Activated CD4-positive, alpha-beta T cell treated with anti-CD3 and anti-CD28 coated beads, Interleukin-2, amount 10 ng/mL, durations not matched to agents 24 days and 14 days (primary cell): ENCODE data around the gene CCNB1. TPM values are rescaled to one million over a fixed set of nuclear protein-coding genes. Genes with fewer than 3 reads are reported as not detected.

Experiments used
- total RNA-seq: library from RNA; stranded (reverse); gene quantifications from 2 replicates; pipeline ENCODE4 v1.2.3, GENCODE V29; 2022

The CCNB1 gene
- total RNA-seq, 1 donor from 2014 or later = 122 TPM

Other genes starting within 250 kb of the CCNB1 start
- gene SLC30A5, start 73.1 kb upstream of the CCNB1 start, total RNA-seq = 60.2 and 65.4 TPM in 2 replicates
- 40.7 and 42.4 TPM in 2 replicates for gene CENPH, start 22.4 kb downstream of the CCNB1 start, total RNA-seq
- gene CDK7, start 67.7 kb downstream of the CCNB1 start, total RNA-seq = 45.6 and 54.2 TPM in 2 replicates
- 11.1 and 11.7 TPM in 2 replicates for gene CCDC125, start 165.7 kb downstream of the CCNB1 start, total RNA-seq
- 66.7 and 67.0 TPM in 2 replicates for gene AK6, start 202.4 kb downstream of the CCNB1 start, total RNA-seq
- 63.0 and 65.0 TPM in 2 replicates for gene TAF9, start 202.4 kb downstream of the CCNB1 start, total RNA-seq
- 22.7 and 26.8 TPM in 2 replicates for gene RAD17, start 202.7 kb downstream of the CCNB1 start, total RNA-seq
- 0.26 and 0.36 TPM in 2 replicates for gene MARVELD2, start 248.0 kb downstream of the CCNB1 start, total RNA-seq